Measurements from ENCODE around the gene PDCD5. TPM values are rescaled to one million over a fixed set of nuclear protein-coding genes. Genes with fewer than 3 reads are reported as not detected.

PDCD5 gene
- total and polyA plus RNA-seq, 2 donors (not counting 3 experiments of a cell fraction or from before 2014, with no cell fraction given): 51.7 to 154 TPM

DNA sequence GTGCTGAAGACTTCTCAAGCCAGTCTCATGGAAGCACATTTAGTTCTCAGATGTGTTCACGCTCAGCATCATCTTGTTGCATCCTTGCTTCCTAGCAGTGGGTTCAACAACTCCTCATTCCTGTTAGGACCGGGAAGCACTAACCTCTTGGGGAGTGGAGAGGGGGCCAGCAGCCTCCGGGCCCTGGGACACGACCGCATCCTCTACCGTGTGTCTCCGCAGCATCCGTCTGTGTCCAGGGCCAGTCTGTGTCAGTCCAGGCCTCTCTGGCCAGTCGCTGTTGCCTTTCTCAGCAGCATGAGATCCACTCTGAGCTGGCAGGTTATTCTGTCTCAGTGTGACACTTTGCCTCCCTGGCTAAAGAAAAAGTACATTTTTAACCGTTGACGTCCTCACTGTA, 17.0 kb downstream of the PDCD5 start:
- Histone ChIP-seq H4K20me1 (replicated peaks; ENCODE audit: control insufficient read depth, extremely low read depth, insufficient read depth, low read length) (no peaks in the 10 kb centered on the region), H3K36me3 (ENCODE audit: control insufficient read depth in 2 of 2, extremely low read depth in 1 of 2, insufficient read depth in 2 of 2, low read length in 2 of 2) (peaks cover 13 to 18% of the 10 kb centered on the region in 2 experiments), H3K4me2 (ENCODE audit: insufficient read depth, low read length) (no peak overlapping the region), H3K79me2 (ENCODE audit: control insufficient read depth, insufficient read depth, low read length) (no peaks in the 10 kb centered on the region), H3K9me3 (replicated peaks; ENCODE audit: control insufficient read depth, insufficient read depth, low read length) (no peaks in the 10 kb centered on the region), H3K27ac (ENCODE audit: insufficient read depth, low read depth, low read length) (no peak overlapping the region), H3K4me1 (ENCODE audit: control insufficient read depth, extremely low read depth, insufficient read depth, low read length) (no peaks in the 10 kb centered on the region), H2AFZ (ENCODE audit: low read depth, low read length) (no peak overlapping the region), H3K27me3 (ENCODE audit: control insufficient read depth in 2 of 2, insufficient read depth in 2 of 2, low read length in 2 of 2) (no peaks in the 10 kb centered on the region), H3K9ac (replicated peaks; ENCODE audit: extremely low read depth, insufficient read depth, low read length) (no peak overlapping the region), H3K4me3 (replicated peaks in 1 of 3; ENCODE audit: insufficient read depth in 1 of 3, low read depth in 1 of 3, low read length in 3 of 3) (no peak overlapping the region), H3K9me1 (replicated peaks; ENCODE audit: control insufficient read depth, extremely low read depth, insufficient read depth, low read length) (no peaks in the 10 kb centered on the region)
- FAIRE-seq (no peak), DNase-seq (ENCODE audit: low read depth, low spot score) (no peak)
- no TSS peak for BruUV-seq (replicated peaks)
- ChIA-PET CTCF (interaction anchor here (1.2 kb wide), 1 partner anchor 1931 kb away, joined by 3 read pairs; no protein-coding TSS in a partner anchor), POLR2A (no interaction called here)
- no peak for TF ChIP-seq POLR2AphosphoS5 (IDR thresholded peaks at IDR 0.05; ENCODE audit: insufficient read depth, low read depth, low read length)
- TF ChIP-seq MYC (IDR thresholded peaks at IDR 0.05; ENCODE audit: low read depth, low read length): no peak
- no peak for TF ChIP-seq POLR2A (IDR thresholded peaks at IDR 0.05; ENCODE audit: low read depth, low read length)
- TF ChIP-seq, protein P1, sequence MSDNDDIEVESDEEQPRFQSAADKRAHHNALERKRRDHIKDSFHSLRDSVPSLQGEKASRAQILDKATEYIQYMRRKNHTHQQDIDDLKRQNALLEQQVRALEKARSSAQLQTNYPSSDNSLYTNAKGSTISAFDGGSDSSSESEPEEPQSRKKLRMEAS (IDR thresholded peaks at IDR 0.05; ENCODE audit: insufficient read depth, insufficient read length): no peak
- no peak for TF ChIP-seq JUN (IDR thresholded peaks at IDR 0.05; ENCODE audit: borderline replicate concordance, insufficient read depth, insufficient read length, low read depth)
- TF ChIP-seq EZH2 (IDR thresholded peaks at IDR 0.05; ENCODE audit: borderline replicate concordance, low read depth, low read length, severe bottlenecking): no peak
- dilution Hi-C loops (cut with MboI; ENCODE audit: extremely low pct_ligation_motif_present, low sequenced_read_pairs) (no loop called here), intact Hi-C loops (cut with micrococcal nuclease) (no loop called here)

DNA sequence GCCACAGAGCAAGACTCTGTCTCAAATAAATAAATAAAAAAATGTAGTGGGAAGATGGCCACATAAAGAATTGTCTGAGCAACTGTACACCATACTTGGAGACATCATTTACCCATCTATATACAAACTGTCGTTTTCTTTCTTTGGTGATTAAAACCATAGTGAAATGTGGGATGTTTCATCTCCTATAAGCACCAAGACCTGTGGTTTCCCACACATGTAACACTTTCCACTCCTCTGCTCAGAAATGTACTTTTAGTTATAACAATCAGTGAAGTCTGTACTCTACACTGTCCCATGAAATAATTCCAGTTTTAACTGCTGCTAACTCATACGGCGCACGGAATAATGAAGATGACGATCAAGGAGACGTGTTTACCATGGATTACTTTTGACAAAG, 18.3 kb downstream of the PDCD5 start:
- H3K27ac ChIP-seq (ENCODE audit: insufficient read depth, low read depth, low read length): no peak overlapping the region
- no peaks in the 10 kb centered on the region for H4K20me1 ChIP-seq (replicated peaks; ENCODE audit: control insufficient read depth, extremely low read depth, insufficient read depth, low read length)
- ChIA-PET CTCF (interaction anchor here (0.8 to 1.4 kb wide), 14 partner anchors 9 to 1916 kb away, joined by 3 to 18 read pairs (median 4); partner anchors contain the start of genes ANKRD27, PDCD5 and RGS9BP), POLR2A (interaction anchor here (0.6 to 1.3 kb wide), 2 partner anchors 69 to 194 kb away, joined by 4 read pairs; partner anchors contain the start of gene DPY19L3)
- H3K9ac ChIP-seq (replicated peaks; ENCODE audit: extremely low read depth, insufficient read depth, low read length): no peak overlapping the region
- H3K9me3 ChIP-seq (replicated peaks; ENCODE audit: control insufficient read depth, insufficient read depth, low read length): no peaks in the 10 kb centered on the region
- peaks cover 20% of the 10 kb centered on the region in 2 experiments for H3K36me3 ChIP-seq (ENCODE audit: control insufficient read depth in 2 of 2, extremely low read depth in 1 of 2, insufficient read depth in 2 of 2, low read length in 2 of 2)
- TF ChIP-seq GATA2 (IDR thresholded peaks at IDR 0.05; ENCODE audit: insufficient read depth, insufficient read length, low read depth, low read length) (no peak), FOS (IDR thresholded peaks at IDR 0.05; ENCODE audit: borderline replicate concordance, insufficient read depth, low read length) (no peak), POLR2A (IDR thresholded peaks at IDR 0.05; ENCODE audit: low read depth, low read length) (no peak), MYC (IDR thresholded peaks at IDR 0.05; ENCODE audit: low read depth, low read length) (no peak), EZH2 (IDR thresholded peaks at IDR 0.05; ENCODE audit: borderline replicate concordance, low read depth, low read length, severe bottlenecking) (no peak), POLR2AphosphoS5 (IDR thresholded peaks at IDR 0.05; ENCODE audit: insufficient read depth, low read depth, low read length) (no peak), JUN (IDR thresholded peaks at IDR 0.05; ENCODE audit: borderline replicate concordance, insufficient read depth, insufficient read length, low read depth) (no peak)
- TF ChIP-seq, protein P1 (IDR thresholded peaks at IDR 0.05; ENCODE audit: insufficient read depth, insufficient read length): no peak
- TF ChIP-seq, protein P2, sequence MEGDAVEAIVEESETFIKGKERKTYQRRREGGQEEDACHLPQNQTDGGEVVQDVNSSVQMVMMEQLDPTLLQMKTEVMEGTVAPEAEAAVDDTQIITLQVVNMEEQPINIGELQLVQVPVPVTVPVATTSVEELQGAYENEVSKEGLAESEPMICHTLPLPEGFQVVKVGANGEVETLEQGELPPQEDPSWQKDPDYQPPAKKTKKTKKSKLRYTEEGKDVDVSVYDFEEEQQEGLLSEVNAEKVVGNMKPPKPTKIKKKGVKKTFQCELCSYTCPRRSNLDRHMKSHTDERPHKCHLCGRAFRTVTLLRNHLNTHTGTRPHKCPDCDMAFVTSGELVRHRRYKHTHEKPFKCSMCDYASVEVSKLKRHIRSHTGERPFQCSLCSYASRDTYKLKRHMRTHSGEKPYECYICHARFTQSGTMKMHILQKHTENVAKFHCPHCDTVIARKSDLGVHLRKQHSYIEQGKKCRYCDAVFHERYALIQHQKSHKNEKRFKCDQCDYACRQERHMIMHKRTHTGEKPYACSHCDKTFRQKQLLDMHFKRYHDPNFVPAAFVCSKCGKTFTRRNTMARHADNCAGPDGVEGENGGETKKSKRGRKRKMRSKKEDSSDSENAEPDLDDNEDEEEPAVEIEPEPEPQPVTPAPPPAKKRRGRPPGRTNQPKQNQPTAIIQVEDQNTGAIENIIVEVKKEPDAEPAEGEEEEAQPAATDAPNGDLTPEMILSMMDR (IDR thresholded peaks at IDR 0.05; ENCODE audit: extremely low read depth in 1 of 2, insufficient read depth in 1 of 2, low read depth in 1 of 2, low read length in 2 of 2): no peak
- no peaks in the 10 kb centered on the region for H3K9me1 ChIP-seq (replicated peaks; ENCODE audit: control insufficient read depth, extremely low read depth, insufficient read depth, low read length)
- DNase-seq (ENCODE audit: low read depth, low spot score) (no peak), FAIRE-seq (no peak)
- no TSS peak for BruUV-seq (replicated peaks)
- dilution Hi-C loops (cut with MboI; ENCODE audit: extremely low pct_ligation_motif_present, low sequenced_read_pairs) (no loop called here), intact Hi-C loops (cut with micrococcal nuclease) (no loop called here)
- no peak overlapping the region for H3K4me3 ChIP-seq (replicated peaks in 1 of 3; ENCODE audit: insufficient read depth in 1 of 3, low read depth in 1 of 3, low read length in 3 of 3)
- no peaks in the 10 kb centered on the region for H3K4me1 ChIP-seq (ENCODE audit: control insufficient read depth, extremely low read depth, insufficient read depth, low read length)
- no peaks in the 10 kb centered on the region for H3K27me3 ChIP-seq (ENCODE audit: control insufficient read depth in 2 of 2, insufficient read depth in 2 of 2, low read length in 2 of 2)
- no peaks in the 10 kb centered on the region for H3K79me2 ChIP-seq (ENCODE audit: control insufficient read depth, insufficient read depth, low read length)
- H2AFZ ChIP-seq (ENCODE audit: low read depth, low read length): no peak overlapping the region
- no peak overlapping the region for H3K4me2 ChIP-seq (ENCODE audit: insufficient read depth, low read length)
